Activated CD4-positive, alpha-beta T cell treated with anti-CD3 and anti-CD28 coated beads for 36 hours (primary cell): Measurements from ENCODE around the gene TMEM255B. TPM values are rescaled to one million over a fixed set of nuclear protein-coding genes. Genes with fewer than 3 reads are reported as not detected.
A peak's percentile ranks its signal among the peaks of the same experiment; 100 is the strongest.
"Not testable (repeated sequence)": the region's sequence is repeated elsewhere in the genome, so short reads cannot be mapped to it uniquely, and the experiment has no call there.

Experiments
- ATAC-seq: fragments of 200-7000 bp; cut with Tn5 transposase; one replicate; pipeline ENCODE4 v1.10.0; 2021; ENCODE audit warnings: mild to moderate bottlenecking, moderate library complexity
- CTCF ChIA-PET: fragments of 350-600 bp; sonication (Branson Sonifier 250); formaldehyde crosslinking; loops from one replicate; lab custom pipeline; 2021; ENCODE audit warnings: antibody characterized with exemption; lab: Charles Lee
- POLR2A ChIA-PET: fragments of 350-600 bp; sonication (Branson Sonifier 250); formaldehyde crosslinking; loops from one replicate; lab custom pipeline; 2021; ENCODE audit warnings: antibody characterized with exemption, inconsistent platforms; lab: Charles Lee
- DNase-seq: peaks from one replicate; pipeline ENCODE4 v3.0.0-alpha.2; 2020
- H3K27ac Mint-ChIP-seq: one replicate; pipeline ENCODE4 v1.8.0; 2021; ENCODE audit warnings: mixed read lengths
- H3K27me3 Mint-ChIP-seq: one replicate; pipeline ENCODE4 v1.8.0; 2021; ENCODE audit warnings: mixed read lengths
- H3K36me3 Mint-ChIP-seq: one replicate; pipeline ENCODE4 v1.8.0; 2021; ENCODE audit warnings: low read depth, mixed read lengths
- H3K4me1 Mint-ChIP-seq: one replicate; pipeline ENCODE4 v1.8.0; 2021; ENCODE audit warnings: mixed read lengths
- H3K4me3 Mint-ChIP-seq: one replicate; pipeline ENCODE4 v1.8.0; 2021; ENCODE audit warnings: mild to moderate bottlenecking, moderate library complexity, mixed read lengths
- H3K9me3 Mint-ChIP-seq: one replicate; pipeline ENCODE4 v1.8.0; 2021; ENCODE audit warnings: low read depth, mixed read lengths
- intact Hi-C, 2 experiments: fragments of 100-400 bp; cut with DNase I in 1 of 2; cut with micrococcal nuclease in 1 of 2; formaldehyde crosslinking; loops; one replicate each; pipeline versions ENCODE4 v1.14.2 to v1.15.1; 2022 to 2024; cut with DNase I, micrococcal nuclease
- total RNA-seq, 2 experiments: library from RNA; stranded (reverse); gene quantifications; one replicate each; pipeline ENCODE4 v1.2.3, GENCODE V29; 2021

TMEM255B gene
- total RNA-seq, 2 experiments from 2014 or later: 0.74 to 1.3 TPM

DNA sequence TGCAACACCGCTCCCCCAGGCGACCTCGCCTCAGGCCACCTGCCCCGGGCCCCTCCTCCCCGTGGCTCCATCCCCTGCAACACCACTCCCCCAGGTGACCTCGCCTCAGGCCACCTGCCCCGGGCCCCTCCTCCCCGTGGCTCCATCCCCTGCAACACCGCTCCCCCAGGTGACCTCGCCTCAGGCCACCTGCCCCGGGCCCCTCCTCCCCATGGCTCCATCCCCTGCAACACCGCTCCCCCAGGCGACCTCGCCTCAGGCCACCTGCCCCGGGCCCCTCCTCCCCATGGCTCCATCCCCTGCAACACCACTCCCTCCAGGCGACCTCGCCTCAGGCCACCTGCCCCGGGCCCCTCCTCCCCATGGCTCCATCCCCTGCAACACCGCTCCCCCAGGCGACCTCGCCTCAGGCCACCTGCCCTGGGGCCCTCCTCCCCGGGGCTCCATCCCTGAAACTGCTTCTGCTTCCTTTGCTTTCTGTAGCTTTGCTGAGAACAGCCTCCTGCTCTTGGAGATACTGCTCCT, 71.5 kb downstream of the TMEM255B start:
- H3K9me3 Mint-ChIP-seq, H3K4me1 Mint-ChIP-seq, H3K27me3 Mint-ChIP-seq, CTCF ChIA-PET, H3K4me3 Mint-ChIP-seq, POLR2A ChIA-PET, DNase-seq, ATAC-seq, intact Hi-C loops, H3K27ac Mint-ChIP-seq: not testable (repeated sequence)
- H3K36me3 Mint-ChIP-seq: peaks cover 12% of the 10 kb centered on the region

DNA sequence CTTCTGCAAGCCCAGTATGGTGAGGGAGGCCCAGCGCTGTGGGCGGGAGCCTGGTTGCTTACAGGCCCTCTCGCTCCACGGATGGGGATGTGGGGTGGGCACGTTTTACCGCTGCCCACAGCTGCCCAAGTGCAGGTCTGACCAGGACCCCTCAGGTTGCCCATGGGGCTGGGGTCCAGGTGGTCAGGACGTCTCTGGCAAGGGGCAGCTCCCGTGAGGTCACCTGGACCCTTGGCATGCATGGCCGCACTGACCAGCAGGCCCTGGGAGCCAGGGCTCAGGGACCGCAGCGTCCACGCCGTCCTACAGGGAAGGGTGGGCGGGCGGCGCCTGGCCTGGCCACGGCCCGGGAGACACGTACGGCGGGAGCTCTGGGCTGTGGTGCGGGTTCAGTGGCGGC, 72.0 kb downstream of the TMEM255B start:
- H3K9me3 Mint-ChIP-seq: no peaks in the 10 kb centered on the region
- no peak overlapping the region for H3K27ac Mint-ChIP-seq
- intact Hi-C loops: no loop called here

DNA sequence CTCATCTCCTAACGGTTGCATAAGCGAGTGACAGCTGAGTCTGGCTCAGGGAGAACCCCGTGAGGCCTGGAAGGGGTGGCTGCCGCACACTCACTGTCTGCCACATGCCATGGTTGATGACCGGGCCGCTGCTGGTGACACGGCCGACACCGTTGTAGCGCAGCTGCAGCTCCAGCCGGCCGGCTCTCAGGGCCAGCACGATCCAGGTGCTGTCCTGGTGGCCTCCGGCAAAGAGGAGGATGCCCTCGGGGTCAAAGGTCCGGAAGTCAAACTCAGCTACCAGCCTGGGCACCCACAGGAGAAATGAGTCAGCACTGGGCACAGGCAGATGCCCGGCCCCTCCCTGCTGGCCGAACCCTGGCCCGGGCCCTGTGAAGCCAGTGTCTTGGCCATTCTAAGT, 73.2 kb downstream of the TMEM255B start:
- DNase-seq (no peak), ATAC-seq (no peak)
- CTCF ChIA-PET: no interaction called here
- no peak overlapping the region for H3K4me3 Mint-ChIP-seq
- no peak overlapping the region for H3K27ac Mint-ChIP-seq
- intact Hi-C loops: no loop called here
- H3K9me3 Mint-ChIP-seq: no peaks in the 10 kb centered on the region
- peaks cover 8% of the 10 kb centered on the region for H3K36me3 Mint-ChIP-seq
- no peaks in the 10 kb centered on the region for H3K27me3 Mint-ChIP-seq
- POLR2A ChIA-PET: no interaction called here
- peaks cover 2% of the 10 kb centered on the region for H3K4me1 Mint-ChIP-seq

More for the DNA sequence above, 72.0 kb downstream of the TMEM255B start:
- no peaks in the 10 kb centered on the region for H3K27me3 Mint-ChIP-seq
- ChIA-PET CTCF (interaction anchor here (0.7 kb wide), 1 partner anchor 364 kb away, joined by 3 read pairs; no protein-coding TSS in a partner anchor), POLR2A (no interaction called here)
- peaks cover 9% of the 10 kb centered on the region for H3K36me3 Mint-ChIP-seq
- no peak for ATAC-seq
- DNase-seq: no peak
- no peak overlapping the region for H3K4me3 Mint-ChIP-seq
- H3K4me1 Mint-ChIP-seq: peaks cover 2% of the 10 kb centered on the region

DNA sequence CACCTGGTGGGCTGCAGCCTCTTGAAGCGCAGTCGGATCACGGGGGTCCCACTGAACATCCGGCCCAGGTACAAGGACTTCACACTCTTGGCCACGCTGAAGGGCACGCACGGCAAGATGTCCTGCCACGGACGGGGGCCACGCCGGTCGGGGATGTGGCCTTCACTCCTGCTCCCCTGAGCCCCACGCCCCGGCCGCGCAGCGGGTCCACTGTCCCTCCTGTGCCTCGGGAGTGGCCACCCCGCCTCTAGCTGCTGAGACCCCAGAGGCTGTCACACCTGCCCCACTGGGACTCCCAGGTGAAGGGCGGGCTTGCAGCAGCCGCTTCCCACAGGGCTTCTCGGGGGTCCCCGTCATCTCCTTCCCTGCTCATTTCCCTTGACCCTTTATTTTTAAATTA, 73.6 kb downstream of the TMEM255B start:
- CTCF ChIA-PET: no interaction called here
- no peak for ATAC-seq
- peaks cover 2% of the 10 kb centered on the region for H3K4me1 Mint-ChIP-seq
- no peaks in the 10 kb centered on the region for H3K9me3 Mint-ChIP-seq
- H3K27ac Mint-ChIP-seq: no peak overlapping the region
- no peak overlapping the region for H3K4me3 Mint-ChIP-seq
- no peaks in the 10 kb centered on the region for H3K27me3 Mint-ChIP-seq
- peaks cover 4% of the 10 kb centered on the region for H3K36me3 Mint-ChIP-seq
- intact Hi-C loops: no loop called here
- DNase-seq: no peak
- POLR2A ChIA-PET: no interaction called here

GRCh38 chr13:113833111-113833830, 74.2 kb downstream of the TMEM255B start:
- H3K36me3 Mint-ChIP-seq: peaks cover 2% of the 10 kb centered on the region
- intact Hi-C loops: no loop called here
- H3K27me3 Mint-ChIP-seq: no peaks in the 10 kb centered on the region
- peaks cover 2% of the 10 kb centered on the region for H3K4me1 Mint-ChIP-seq
- ChIA-PET POLR2A (no interaction called here), CTCF (no interaction called here)
- ATAC-seq (peak; percentile 11), DNase-seq (no peak)
- H3K27ac Mint-ChIP-seq: no peak overlapping the region
- no peaks in the 10 kb centered on the region for H3K9me3 Mint-ChIP-seq
- no peak overlapping the region for H3K4me3 Mint-ChIP-seq

DNA sequence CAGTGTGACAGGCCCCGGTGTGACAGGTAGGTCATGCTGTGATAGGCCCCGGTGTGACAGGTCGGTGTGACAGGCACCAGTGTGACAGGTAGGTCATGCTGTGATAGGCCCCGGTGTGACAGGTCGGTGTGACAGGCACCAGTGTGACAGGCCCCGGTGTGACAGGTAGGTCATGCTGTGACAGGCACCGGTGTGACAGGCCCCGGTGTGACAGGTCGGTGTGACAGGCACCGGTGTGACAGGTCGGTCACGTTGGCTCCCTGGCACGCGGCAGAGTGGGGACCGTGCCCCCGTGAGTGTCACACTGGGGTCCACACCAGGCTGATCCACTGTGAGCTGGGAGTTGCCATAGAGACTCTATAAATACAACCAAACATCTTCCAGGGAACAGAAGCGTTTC, 75.0 kb downstream of the TMEM255B start:
- H3K27ac Mint-ChIP-seq, DNase-seq, H3K36me3 Mint-ChIP-seq, H3K4me3 Mint-ChIP-seq, intact Hi-C loops, H3K9me3 Mint-ChIP-seq, POLR2A ChIA-PET, ATAC-seq, H3K27me3 Mint-ChIP-seq, H3K4me1 Mint-ChIP-seq: not testable (repeated sequence)
- CTCF ChIA-PET: interaction anchor here (1.0 kb wide), 1 partner anchor 23 kb away, joined by 3 read pairs; no protein-coding TSS in a partner anchor

GRCh38 chr13:113834496-113835200, 75.6 kb downstream of the TMEM255B start:
- Mint-ChIP-seq H3K27me3 (no peaks in the 10 kb centered on the region), H3K9me3 (no peaks in the 10 kb centered on the region), H3K36me3 (peaks cover 2% of the 10 kb centered on the region), H3K4me1 (peaks cover 2% of the 10 kb centered on the region), H3K27ac (no peak overlapping the region), H3K4me3 (no peak overlapping the region)
- ChIA-PET POLR2A (no interaction called here), CTCF (interaction anchor here (1.0 kb wide), 1 partner anchor 23 kb away, joined by 3 read pairs; no protein-coding TSS in a partner anchor)
- intact Hi-C loops: no loop called here
- DNase-seq (no peak), ATAC-seq (no peak)

- no peak overlapping the region for H3K4me3 Mint-ChIP-seq
- DNase-seq (no peak), ATAC-seq (no peak)
- intact Hi-C loops: no loop called here
- ChIA-PET CTCF (no interaction called here), POLR2A (no interaction called here)
- H3K27me3 Mint-ChIP-seq: no peaks in the 10 kb centered on the region
- peaks cover 2% of the 10 kb centered on the region for H3K4me1 Mint-ChIP-seq
- no peak overlapping the region for H3K27ac Mint-ChIP-seq
- H3K9me3 Mint-ChIP-seq: no peaks in the 10 kb centered on the region
- H3K36me3 Mint-ChIP-seq: peaks cover 2% of the 10 kb centered on the region
Measured at GRCh38 chr13:113835461-113836270, 76.6 kb downstream of the TMEM255B start.

DNA sequence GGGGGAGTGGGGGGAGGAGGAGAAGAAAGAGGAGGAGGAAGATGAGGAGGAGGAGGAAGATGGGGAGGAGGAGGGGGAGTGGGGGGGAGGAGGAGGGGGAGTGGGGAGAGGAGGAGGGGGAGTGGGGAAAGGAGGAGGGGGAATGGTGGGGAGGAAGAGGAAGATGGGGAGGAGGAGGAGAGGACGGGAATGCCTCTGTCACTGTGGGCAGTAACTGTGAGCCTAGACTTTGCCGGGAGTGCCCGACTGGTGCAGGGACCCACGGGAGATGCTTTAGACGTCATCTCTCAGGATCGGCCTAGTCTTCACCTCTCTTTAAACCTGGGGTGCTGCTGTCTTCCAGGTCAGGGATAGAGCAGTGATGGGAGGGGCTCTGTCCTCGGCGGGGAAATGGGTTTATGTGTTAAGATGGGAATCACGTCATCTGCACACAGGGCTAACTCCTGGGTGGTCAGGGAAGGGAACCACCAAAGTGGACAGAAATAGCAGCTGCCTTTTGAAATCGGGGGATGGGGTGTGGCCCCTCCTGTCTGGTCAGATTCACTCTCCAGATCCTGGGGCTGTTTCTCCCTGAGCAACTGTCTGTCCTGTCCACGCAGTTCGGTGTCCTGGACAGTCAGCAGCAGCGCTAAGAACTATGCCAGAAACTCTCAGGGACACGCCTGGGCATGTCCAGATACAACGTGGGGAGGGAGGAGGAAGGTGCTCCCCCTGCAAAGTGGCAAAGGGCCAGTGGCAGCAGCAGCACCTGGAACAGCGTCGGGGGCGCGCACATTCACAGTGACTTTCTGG, 77.9 kb downstream of the TMEM255B start:
- Mint-ChIP-seq H3K4me1 (peaks cover 7% of the 10 kb centered on the region), H3K27me3 (no peaks in the 10 kb centered on the region), H3K9me3 (no peaks in the 10 kb centered on the region), H3K4me3 (no peak overlapping the region), H3K27ac (peak overlapping the region; percentile 22), H3K36me3 (peaks cover 2% of the 10 kb centered on the region)
- DNase-seq: no peak
- POLR2A ChIA-PET: no interaction called here
- peak; percentile 24 for ATAC-seq
- intact Hi-C loops: no loop called here
- CTCF ChIA-PET: no interaction called here

DNA sequence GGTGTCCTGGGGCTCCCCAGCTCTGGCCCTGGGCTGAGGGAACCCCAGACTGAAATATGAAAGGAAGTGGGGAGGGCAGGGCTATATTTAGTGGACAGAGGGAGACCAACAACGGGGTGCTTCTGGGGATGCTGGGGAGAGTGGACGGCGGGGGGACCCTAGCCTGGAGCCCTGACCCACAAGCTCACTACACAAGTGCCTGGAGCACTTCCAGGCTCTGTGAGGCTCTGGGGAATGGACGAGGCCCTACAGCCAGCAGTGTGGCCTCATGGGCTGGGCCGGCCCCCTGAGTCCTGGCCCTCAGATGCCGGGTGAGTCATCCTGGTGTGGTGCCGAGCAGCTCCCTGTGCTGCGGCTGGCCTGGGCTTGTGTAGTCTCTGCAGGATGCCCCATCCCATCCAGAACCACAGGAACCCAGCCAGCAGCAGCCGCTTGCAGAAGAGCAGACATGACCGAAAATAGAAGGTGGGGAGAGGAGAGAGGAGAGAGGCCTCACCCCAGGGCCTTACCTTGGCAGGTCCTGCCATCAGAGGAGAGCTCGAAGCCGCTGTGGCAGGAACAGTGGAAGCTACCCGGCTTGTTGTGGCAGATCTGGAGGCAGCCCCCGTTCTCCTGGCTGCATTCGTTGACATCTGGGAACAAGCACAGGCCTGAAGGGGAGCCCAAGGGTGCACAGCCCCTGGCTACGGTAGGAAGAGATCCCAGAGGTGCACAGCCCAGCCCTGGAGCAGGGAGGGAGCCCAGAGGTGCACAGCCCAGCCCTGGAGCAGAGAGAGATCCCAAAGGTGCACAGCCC, 78.7 kb downstream of the TMEM255B start:
- no peaks in the 10 kb centered on the region for H3K9me3 Mint-ChIP-seq
- no peaks in the 10 kb centered on the region for H3K27me3 Mint-ChIP-seq
- peak overlapping the region; percentile 22 for H3K27ac Mint-ChIP-seq
- ChIA-PET POLR2A (no interaction called here), CTCF (no interaction called here)
- no peak overlapping the region for H3K4me3 Mint-ChIP-seq
- H3K36me3 Mint-ChIP-seq: peaks cover 2% of the 10 kb centered on the region
- DNase-seq (no peak), ATAC-seq (peak; percentile 13)
- H3K4me1 Mint-ChIP-seq: peaks cover 8% of the 10 kb centered on the region
- intact Hi-C loops: no loop called here
